CD4-positive, alpha-beta T cell treated with Interleukin-17A for 1 hour (primary cell): Measurements from ENCODE around the gene LRRC28.
A peak's percentile ranks its signal among the peaks of the same experiment; 100 is the strongest.
"Not testable (repeated sequence)": the region's sequence is repeated elsewhere in the genome, so short reads cannot be mapped to it uniquely, and the experiment has no call there.

Source experiments
- DNase-seq: peaks from one replicate; pipeline ENCODE4 v3.0.0-alpha.2; 2020

Gene LRRC28

GRCh38 chr15:99250857-99251841, at the start of gene LRRC28:
Gene LRRC28 (plus strand): TSS chr15:99251481. CDS start chr15:99255958, 4,477 bp downstream.
- peak; percentile 97 for DNase-seq

GRCh38 chr15:99202176-99202552, 49.1 kb upstream of the LRRC28 start:
- DNase-seq: no peak

GRCh38 chr15:99207672-99208071, 43.6 kb upstream of the LRRC28 start:
- no peak for DNase-seq

GRCh38 chr15:99209326-99209725, 42.0 kb upstream of the LRRC28 start:
- no peak for DNase-seq

GRCh38 chr15:99210334-99210733, 40.9 kb upstream of the LRRC28 start:
- no peak for DNase-seq

GRCh38 chr15:99211926-99212325, 39.4 kb upstream of the LRRC28 start:
- DNase-seq: no peak

- no peak for DNase-seq
Measured at GRCh38 chr15:99212406-99212805, 38.9 kb upstream of the LRRC28 start.

GRCh38 chr15:99213187-99213811, 38.0 kb upstream of the LRRC28 start:
- DNase-seq: peak; percentile 61

GRCh38 chr15:99224372-99225214, 26.7 kb upstream of the LRRC28 start:
- no peak for DNase-seq

- no peak for DNase-seq
Measured at GRCh38 chr15:99226802-99227201, 24.5 kb upstream of the LRRC28 start.

GRCh38 chr15:99228120-99228770, 23.0 kb upstream of the LRRC28 start:
- no peak for DNase-seq

GRCh38 chr15:99230867-99231266, 20.4 kb upstream of the LRRC28 start:
- no peak for DNase-seq

GRCh38 chr15:99232740-99233139, 18.5 kb upstream of the LRRC28 start:
- DNase-seq: no peak

- DNase-seq: not testable (repeated sequence)
Measured at GRCh38 chr15:99234160-99234559, 17.1 kb upstream of the LRRC28 start.

- DNase-seq: no peak
Measured at GRCh38 chr15:99238849-99239248, 12.4 kb upstream of the LRRC28 start.

- no peak for DNase-seq
Measured at GRCh38 chr15:99239545-99240198, 11.6 kb upstream of the LRRC28 start.

GRCh38 chr15:99241752-99242151, 9.5 kb upstream of the LRRC28 start:
- no peak for DNase-seq

GRCh38 chr15:99244306-99244705, 7.0 kb upstream of the LRRC28 start:
- no peak for DNase-seq

GRCh38 chr15:99247062-99247461, 4.2 kb upstream of the LRRC28 start:
- DNase-seq: no peak

- no peak for DNase-seq
Measured at GRCh38 chr15:99248000-99248715, 3.1 kb upstream of the LRRC28 start.

- no peak for DNase-seq
Measured at GRCh38 chr15:99249270-99249841, 1.9 kb upstream of the LRRC28 start, which contains the start of gene TTC23. Gene TTC23 (minus strand): TSS chr15:99249581. CDS start chr15:99228712, 20,869 bp downstream.
